Stromal cell of bone marrow (primary cell): Measurements from ENCODE around the gene RAD51C.
"Not testable (repeated sequence)": the region's sequence is repeated elsewhere in the genome, so short reads cannot be mapped to it uniquely, and the experiment has no call there.

ENCODE experiments used
- DNase-seq: peaks from one replicate; pipeline ENCODE4 v3.0.0-alpha.2; 2012; ENCODE audit warnings: low read depth

RAD51C gene

DNA sequence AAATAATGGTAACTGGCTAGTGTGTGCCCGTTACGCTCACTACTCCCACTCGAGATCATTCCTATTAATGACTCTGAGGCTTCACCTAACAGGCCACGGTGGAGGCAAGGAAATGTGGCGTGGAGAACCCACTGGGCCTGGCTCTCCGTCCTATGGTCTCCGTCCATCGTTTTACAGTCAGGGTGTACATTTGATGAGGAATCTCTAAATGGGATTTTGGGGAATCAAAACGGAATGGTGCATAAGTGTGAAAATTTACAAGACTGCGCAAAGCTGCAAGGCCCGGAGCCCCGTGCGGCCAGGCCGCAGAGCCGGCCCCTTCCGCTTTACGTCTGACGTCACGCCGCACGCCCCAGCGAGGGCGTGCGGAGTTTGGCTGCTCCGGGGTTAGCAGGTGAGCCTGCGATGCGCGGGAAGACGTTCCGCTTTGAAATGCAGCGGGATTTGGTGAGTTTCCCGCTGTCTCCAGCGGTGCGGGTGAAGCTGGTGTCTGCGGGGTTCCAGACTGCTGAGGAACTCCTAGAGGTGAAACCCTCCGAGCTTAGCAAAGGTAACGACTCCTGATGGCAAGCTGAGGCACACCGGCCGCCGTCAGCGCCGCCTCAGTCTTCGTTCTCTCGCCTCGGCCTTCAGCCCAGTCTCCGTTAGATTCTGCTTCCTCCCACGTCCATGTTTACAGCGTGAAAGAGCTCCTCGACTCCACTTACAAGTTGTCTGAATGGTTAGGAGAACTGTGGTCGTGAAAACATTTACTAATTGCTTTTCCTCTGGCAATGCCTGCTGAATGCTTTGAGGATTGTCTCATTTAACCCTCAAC is at the start of gene RAD51C:
TSS of gene RAD51C (plus strand) at position 364 of the 817 bp plus-strand sequence. CDS start at position 406, 42 bp downstream.
- DNase-seq: peak; percentile 66

GRCh38 chr17:58643147-58643546 is 49.3 kb upstream of the RAD51C start:
- peak; percentile 16 for DNase-seq

DNA sequence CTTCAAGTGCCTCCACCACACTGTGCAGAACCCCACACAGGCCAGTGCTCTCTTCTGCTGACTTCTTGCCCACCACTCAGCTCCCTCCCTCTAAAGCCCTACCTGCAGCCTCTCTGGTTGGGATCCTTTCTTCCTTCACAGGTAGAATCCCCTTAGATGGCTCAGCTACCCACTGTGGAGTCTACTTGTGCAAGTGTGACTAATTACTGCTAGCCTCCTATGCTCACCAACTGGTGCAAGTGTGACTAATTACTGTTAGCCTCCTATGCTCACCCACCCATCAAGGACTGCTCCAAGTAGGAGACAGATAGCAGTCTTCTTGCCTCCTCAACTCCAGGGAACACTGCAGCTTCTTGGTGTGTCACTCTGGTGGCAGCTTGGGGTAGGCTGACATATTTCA is 44.2 kb upstream of the RAD51C start:
- DNase-seq: no peak

GRCh38 chr17:58657962-58658803 is 34.2 kb upstream of the RAD51C start:
- DNase-seq: not testable (repeated sequence)

DNA sequence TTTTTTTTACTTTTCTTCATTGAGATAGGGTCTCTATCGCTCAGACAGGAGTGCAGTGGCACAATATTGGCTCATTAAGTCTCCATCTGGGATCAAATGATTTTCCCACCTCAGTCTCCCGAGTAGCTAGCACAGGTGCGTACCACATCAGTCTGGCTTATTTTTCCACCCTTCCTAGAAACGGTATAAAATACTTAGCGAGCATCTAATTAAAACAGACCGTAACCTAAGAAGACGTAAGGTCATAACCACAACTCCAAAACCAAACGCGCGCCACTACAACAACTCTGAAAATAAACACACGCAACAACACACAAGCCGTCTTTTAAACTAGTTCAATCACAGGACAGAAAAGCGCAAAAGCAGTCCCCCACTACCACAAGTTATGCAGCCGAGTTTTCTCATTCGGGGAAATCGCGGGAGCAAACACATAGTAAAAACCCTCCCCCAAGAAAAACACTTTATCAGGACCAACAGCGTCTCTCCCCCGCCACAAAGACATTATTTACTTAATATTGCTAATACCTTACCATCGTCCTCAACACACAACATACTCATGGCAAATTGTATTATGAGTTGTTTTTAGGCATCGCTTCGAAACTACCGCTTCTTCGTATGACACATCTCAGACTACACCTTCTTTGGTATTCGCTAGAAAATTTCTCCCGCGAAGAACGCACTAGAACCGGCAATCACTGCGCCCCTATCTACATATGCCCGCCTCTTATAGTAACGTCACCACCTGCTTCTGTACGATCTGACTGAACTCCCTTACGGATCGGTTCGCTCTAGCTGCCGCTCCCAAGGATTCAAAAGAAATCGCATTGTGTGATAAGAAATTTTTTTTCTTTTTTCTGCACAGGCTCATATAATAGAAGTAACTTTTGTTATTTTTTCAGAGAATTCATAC is 33.3 kb upstream of the RAD51C start:
- peak; percentile 82 for DNase-seq

- DNase-seq: not testable (repeated sequence)
These were observed 32.7 kb upstream of the RAD51C start for GRCh38 chr17:58659714-58660084.

DNA sequence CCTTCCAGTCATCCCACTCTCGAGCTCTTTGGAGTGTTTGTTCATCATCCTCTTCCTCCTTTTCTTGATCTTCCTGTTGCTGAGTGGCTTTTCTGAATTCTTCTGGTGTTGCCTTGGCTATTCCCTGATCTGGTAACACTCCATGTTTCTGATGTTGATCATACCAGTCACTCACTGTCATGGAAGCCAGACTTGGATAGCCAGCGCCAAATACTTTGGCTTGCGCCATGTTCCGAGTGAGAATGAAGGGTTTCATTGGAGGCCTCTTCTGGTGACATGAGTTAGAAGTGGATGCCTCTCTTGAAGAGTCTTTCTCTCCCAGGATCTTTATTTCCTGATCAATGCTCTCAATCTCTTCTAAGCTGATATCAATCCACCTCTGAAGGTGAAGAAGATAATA is 31.8 kb upstream of the RAD51C start:
- DNase-seq: no peak

DNA sequence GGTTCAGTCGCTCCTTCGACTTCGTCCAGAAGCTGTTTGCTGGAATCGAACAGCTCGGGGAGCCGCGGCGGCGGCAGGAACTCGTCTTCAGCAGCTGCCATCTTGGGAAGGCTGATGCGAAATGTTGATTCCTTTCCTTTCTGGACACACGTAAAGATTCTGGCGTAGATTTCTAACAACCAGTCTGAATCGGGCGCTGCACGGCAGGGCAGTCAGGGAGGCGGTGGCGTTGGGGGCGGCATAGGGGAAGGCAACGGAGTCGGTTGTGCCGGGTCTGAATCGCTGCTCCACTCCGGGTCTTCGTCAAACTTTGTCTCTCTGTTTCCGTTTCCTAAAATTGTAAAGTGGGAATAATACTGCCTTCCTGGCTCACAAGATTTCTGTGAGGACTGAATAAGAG is 30.9 kb upstream of the RAD51C start:
- DNase-seq: no peak

DNA sequence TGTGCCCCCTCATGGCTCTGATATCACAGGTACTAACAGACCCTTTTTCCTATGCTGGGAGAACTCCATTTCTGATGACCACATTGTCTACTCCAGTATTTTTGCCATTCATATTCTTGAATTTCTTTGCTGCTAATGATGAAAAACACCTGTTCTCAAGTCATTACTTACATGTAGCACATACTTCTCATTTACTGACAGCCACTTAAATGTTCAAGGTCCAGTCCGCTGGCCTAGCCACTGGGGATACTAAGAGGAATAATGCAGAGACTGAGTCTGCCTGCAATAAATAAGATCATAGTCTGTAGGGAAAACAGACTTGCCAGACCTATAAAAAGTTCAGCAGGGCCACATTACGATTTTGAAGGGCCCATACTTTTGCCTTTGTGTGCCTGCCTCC is 28.1 kb upstream of the RAD51C start:
- no peak for DNase-seq

GRCh38 chr17:58665946-58666857 is 26.2 kb upstream of the RAD51C start:
- DNase-seq: no peak

- no peak for DNase-seq
These were observed 25.5 kb upstream of the RAD51C start for GRCh38 chr17:58666858-58667267.

GRCh38 chr17:58667934-58668597 is 24.3 kb upstream of the RAD51C start:
- DNase-seq: no peak

GRCh38 chr17:58668598-58668935 is 23.8 kb upstream of the RAD51C start:
- DNase-seq: no peak

DNA sequence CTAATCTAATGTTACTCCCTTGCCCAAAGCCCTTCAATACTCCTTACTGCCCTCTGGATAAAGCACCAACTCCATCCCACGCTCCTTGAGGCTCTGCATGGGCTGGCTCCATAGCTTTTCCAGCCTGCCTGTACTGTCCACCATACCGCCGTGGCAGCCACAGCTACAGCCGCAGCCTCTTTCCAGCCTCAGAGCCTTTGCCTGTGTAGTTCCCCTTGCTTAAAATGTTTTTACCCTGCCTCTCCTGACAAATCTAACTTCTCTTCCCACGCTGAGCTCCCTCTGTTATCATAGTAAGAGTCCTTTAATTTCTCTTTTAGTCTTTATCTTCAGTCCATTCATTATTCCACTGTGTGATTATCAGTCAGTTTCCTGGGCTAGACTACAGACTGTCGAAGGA is 22.5 kb upstream of the RAD51C start:
- DNase-seq: no peak

- DNase-seq: no peak
These were observed 20.4 kb upstream of the RAD51C start for GRCh38 chr17:58671969-58672368.

DNA sequence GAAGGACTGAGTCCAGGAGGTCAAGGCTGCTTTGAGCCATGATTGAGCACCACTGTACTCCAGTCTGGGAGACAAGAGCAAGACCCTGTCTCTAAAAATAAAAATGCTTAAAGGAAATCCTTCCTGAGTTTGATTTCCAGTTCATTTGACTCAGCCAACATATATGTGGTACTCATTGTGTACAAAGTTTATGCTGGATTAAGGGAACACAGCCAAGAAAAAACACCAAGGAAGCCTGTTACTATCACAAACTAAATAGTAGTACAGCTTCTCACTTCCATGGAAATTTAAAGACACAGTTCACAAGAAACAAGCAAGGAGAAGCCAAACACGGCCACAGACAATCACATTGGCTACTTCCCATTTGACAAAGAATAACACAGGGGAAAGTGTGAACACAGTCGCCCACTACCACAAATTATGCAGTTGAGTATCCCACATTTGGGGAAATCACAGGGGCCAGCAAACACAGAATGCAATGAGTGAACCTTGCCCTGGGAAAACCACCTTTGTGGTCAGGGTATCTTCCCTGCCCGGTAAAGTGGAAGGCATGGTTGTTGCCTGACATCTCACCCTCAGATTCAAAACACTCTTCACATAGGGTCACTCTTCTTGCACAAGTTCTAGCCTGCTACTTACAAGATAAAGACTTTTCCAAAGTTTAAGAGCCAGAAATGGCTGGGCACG is 15.1 kb upstream of the RAD51C start:
- DNase-seq: no peak

- DNase-seq: not testable (repeated sequence)
These were observed 14.1 kb upstream of the RAD51C start for GRCh38 chr17:58678287-58678686.

DNA sequence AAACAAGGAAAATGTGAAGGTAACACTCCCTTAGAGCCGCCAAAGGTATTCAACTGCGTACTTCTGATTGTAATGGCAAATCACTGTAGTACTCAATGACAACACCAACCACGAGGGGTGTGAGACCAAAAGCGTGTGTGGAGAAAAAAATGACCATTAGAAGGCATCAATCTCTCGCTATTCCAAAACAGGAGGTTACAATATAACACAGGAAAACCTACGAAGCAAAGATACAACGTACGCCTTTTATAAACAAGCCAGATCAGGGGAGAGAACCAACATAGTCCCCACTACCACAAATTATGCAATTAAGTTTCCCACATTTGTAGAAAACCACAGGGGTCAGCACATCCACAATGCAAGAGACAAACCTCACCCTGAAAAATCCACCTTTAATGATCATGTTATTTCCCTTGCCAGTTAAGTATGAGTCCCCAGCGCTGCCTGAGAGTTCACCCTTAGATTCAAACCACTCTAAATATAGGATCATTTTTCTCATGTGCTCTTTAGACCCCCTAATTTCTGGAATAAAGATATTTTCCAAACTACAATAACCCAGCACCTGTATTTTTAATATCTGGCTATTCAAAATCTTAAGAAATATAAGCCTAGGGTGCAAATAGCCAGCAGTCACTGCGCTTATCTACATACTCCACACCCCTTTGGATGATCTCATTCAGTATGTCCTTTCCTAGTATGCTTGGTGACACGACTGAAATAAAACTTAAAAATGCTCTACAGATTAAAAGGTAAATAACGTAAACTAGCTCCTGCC is 13.0 kb upstream of the RAD51C start:
- no peak for DNase-seq

- no peak for DNase-seq
These were observed 12.4 kb upstream of the RAD51C start for GRCh38 chr17:58680038-58680369.
